ENCODE data around the gene TP53BP2. TPM values are rescaled to one million over a fixed set of nuclear protein-coding genes. Genes with fewer than 3 reads are reported as not detected.
"Not testable (repeated sequence)": the region's sequence is repeated elsewhere in the genome, so short reads cannot be mapped to it uniquely, and the experiment has no call there.

Gene TP53BP2
- total RNA-seq, 2 donors from 2014 or later, result 53.6 to 59.8 TPM

DNA sequence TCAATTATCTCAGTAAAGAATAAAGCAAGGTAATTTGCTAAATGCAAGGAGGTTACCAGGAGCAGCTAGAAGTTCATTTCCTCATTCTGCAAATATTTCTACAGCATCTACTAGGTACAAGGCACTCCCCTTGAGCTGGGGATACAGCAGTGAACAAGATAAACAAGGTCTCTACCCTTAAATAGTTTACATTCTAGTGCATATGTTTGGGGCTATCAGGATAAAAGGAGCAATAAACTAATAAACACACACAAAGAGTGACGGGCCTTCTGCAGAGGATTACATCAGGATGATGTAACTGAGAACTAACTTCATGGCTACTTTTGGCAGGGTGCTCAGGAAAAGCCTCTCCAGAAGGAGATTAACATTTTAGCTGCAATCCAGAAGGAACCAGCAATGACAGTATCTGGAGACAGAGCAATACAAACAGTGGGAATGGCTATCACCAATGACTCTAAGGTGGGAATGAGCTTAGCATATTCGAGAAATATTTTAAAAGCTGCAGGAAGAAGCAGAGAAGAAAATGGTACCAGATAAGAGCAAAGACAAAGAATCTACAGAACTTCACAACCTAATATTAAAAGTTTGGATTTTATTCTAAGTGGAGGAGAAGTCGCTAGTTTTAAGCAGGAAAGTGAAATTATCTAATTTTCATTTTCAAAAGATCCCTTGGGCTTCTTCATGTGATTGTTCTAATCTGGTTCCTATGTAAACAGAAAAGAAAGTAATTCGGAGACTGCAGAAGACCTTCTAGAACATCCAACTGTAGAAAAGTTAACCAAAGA is 25.8 kb downstream of the TP53BP2 start:
- peak overlapping the region; percentile 12 for H3K27ac ChIP-seq (ENCODE audit: low read depth, low read length)
- Mint-ChIP-seq H3K27me3 (ENCODE audit: insufficient read depth) (no peaks in the 10 kb centered on the region), H3K9me3 (no peaks in the 10 kb centered on the region), H3K4me3 (no peak overlapping the region), H3K4me1 (peaks cover 57% of the 10 kb centered on the region), H3K36me3 (ENCODE audit: low read depth) (peaks cover 10% of the 10 kb centered on the region), H3K27ac (peak overlapping the region; percentile 2)
- no peak for TF ChIP-seq CTCF (conservative IDR thresholded peaks at IDR 0.05)
- no peaks in the 10 kb centered on the region for H3K27me3 ChIP-seq (ENCODE audit: control insufficient read depth, insufficient read depth, low read length, poor library complexity, severe bottlenecking)
- 67 to 80% methylated on average over 1 to 4 of the region's 4 CpGs for WGBS, 2 experiments (ENCODE audit: insufficient coverage in 1 of 2, insufficient read length in 1 of 2)
- H3K9me3 ChIP-seq (ENCODE audit: control insufficient read depth, low read length), result no peaks in the 10 kb centered on the region
- peak overlapping the region; percentile 3 for H3K4me3 ChIP-seq (ENCODE audit: low read length)
- no peak for DNase-seq
- H3K9ac ChIP-seq (ENCODE audit: extremely low read depth, low read length, poor library complexity, severe bottlenecking), result no peak overlapping the region
- peaks cover 11% of the 10 kb centered on the region for H3K36me3 ChIP-seq (ENCODE audit: control insufficient read depth, insufficient read depth, low read length)
- peaks cover 36% of the 10 kb centered on the region for H3K4me1 ChIP-seq (ENCODE audit: control insufficient read depth, insufficient read depth, low read length)

- not testable (repeated sequence) for H3K27me3 ChIP-seq (ENCODE audit: control insufficient read depth, insufficient read depth, low read length, poor library complexity, severe bottlenecking); H3K27ac Mint-ChIP-seq; H3K27ac ChIP-seq (ENCODE audit: low read depth, low read length); H3K9ac ChIP-seq (ENCODE audit: extremely low read depth, low read length, poor library complexity, severe bottlenecking); H3K9me3 ChIP-seq (ENCODE audit: control insufficient read depth, low read length); H3K4me3 ChIP-seq (ENCODE audit: low read length); DNase-seq; H3K9me3 Mint-ChIP-seq; H3K27me3 Mint-ChIP-seq (ENCODE audit: insufficient read depth); H3K4me3 Mint-ChIP-seq
- peaks cover 51% of the 10 kb centered on the region for H3K4me1 Mint-ChIP-seq
- H3K36me3 Mint-ChIP-seq (ENCODE audit: low read depth), result peaks cover 29% of the 10 kb centered on the region
- Histone ChIP-seq H3K4me1 (ENCODE audit: control insufficient read depth, insufficient read depth, low read length) (peaks cover 34% of the 10 kb centered on the region), H3K36me3 (ENCODE audit: control insufficient read depth, insufficient read depth, low read length) (peaks cover 32% of the 10 kb centered on the region)
These were observed 28.5 kb downstream of the TP53BP2 start for GRCh38 chr1:223817265-223817664.

GRCh38 chr1:223815865-223816264 is 29.9 kb downstream of the TP53BP2 start:
- H3K4me3 ChIP-seq (ENCODE audit: low read length), result peak overlapping the region; percentile 39
- Mint-ChIP-seq H3K4me3 (no peak overlapping the region), H3K27me3 (ENCODE audit: insufficient read depth) (no peaks in the 10 kb centered on the region), H3K36me3 (ENCODE audit: low read depth) (peaks cover 38% of the 10 kb centered on the region), H3K9me3 (no peaks in the 10 kb centered on the region), H3K27ac (no peak overlapping the region), H3K4me1 (peaks cover 49% of the 10 kb centered on the region)
- no peak for DNase-seq
- peaks cover 46% of the 10 kb centered on the region for H3K36me3 ChIP-seq (ENCODE audit: control insufficient read depth, insufficient read depth, low read length)
- H3K9ac ChIP-seq (ENCODE audit: extremely low read depth, low read length, poor library complexity, severe bottlenecking), result no peak overlapping the region
- TF ChIP-seq CTCF (conservative IDR thresholded peaks at IDR 0.05), result no peak
- no peaks in the 10 kb centered on the region for H3K27me3 ChIP-seq (ENCODE audit: control insufficient read depth, insufficient read depth, low read length, poor library complexity, severe bottlenecking)
- WGBS, 2 experiments (ENCODE audit: insufficient coverage in 1 of 2, insufficient read length in 1 of 2), result 96 to 98% methylated on average over 3 of the region's 3 CpGs
- no peaks in the 10 kb centered on the region for H3K9me3 ChIP-seq (ENCODE audit: control insufficient read depth, low read length)
- peaks cover 27% of the 10 kb centered on the region for H3K4me1 ChIP-seq (ENCODE audit: control insufficient read depth, insufficient read depth, low read length)
- no peak overlapping the region for H3K27ac ChIP-seq (ENCODE audit: low read depth, low read length)

Data from endodermal cell (in vitro differentiated cells).